ENCODE data around the gene ANP32B.
"Not testable (repeated sequence)": the region's sequence is repeated elsewhere in the genome, so short reads cannot be mapped to it uniquely, and the experiment has no call there.

ANP32B gene

GRCh38 chr9:97963232-97963631, 19.9 kb upstream of the ANP32B start:
- no peak for DNase-seq (ENCODE audit: low read depth)

GRCh38 chr9:97964901-97965300, 18.2 kb upstream of the ANP32B start:
- DNase-seq (ENCODE audit: low read depth): no peak

GRCh38 chr9:97966493-97966892, 16.6 kb upstream of the ANP32B start:
- no peak for DNase-seq (ENCODE audit: low read depth)

GRCh38 chr9:97969014-97969413, 14.1 kb upstream of the ANP32B start:
- DNase-seq (ENCODE audit: low read depth): no peak

GRCh38 chr9:97970165-97970564, 13.0 kb upstream of the ANP32B start:
- DNase-seq (ENCODE audit: low read depth): no peak

GRCh38 chr9:97972753-97973152, 10.4 kb upstream of the ANP32B start:
- DNase-seq (ENCODE audit: low read depth): no peak

- DNase-seq (ENCODE audit: low read depth): no peak
These were observed 7.8 kb upstream of the ANP32B start for GRCh38 chr9:97975376-97975775.

GRCh38 chr9:97976633-97977032, 6.5 kb upstream of the ANP32B start:
- not testable (repeated sequence) for DNase-seq (ENCODE audit: low read depth)

- DNase-seq (ENCODE audit: low read depth): no peak
These were observed 4.6 kb upstream of the ANP32B start for GRCh38 chr9:97978371-97979130.

- DNase-seq (ENCODE audit: low read depth): no peak
These were observed 3.2 kb upstream of the ANP32B start for GRCh38 chr9:97979788-97980478.

- DNase-seq (ENCODE audit: low read depth): no peak
These were observed 2.7 kb upstream of the ANP32B start for GRCh38 chr9:97980479-97980803.

GRCh38 chr9:97980918-97981845, 2.0 kb upstream of the ANP32B start:
- no peak for DNase-seq (ENCODE audit: low read depth)

GRCh38 chr9:97981846-97982682, 1.1 kb upstream of the ANP32B start:
- DNase-seq (ENCODE audit: low read depth): no peak

- DNase-seq (ENCODE audit: low read depth): peak; percentile 37
These were observed 547 bp downstream of the ANP32B start for GRCh38 chr9:97983589-97984187.

- DNase-seq (ENCODE audit: low read depth): peak; percentile 73
These were observed 1.3 kb downstream of the ANP32B start for GRCh38 chr9:97984188-97985057.

GRCh38 chr9:97985058-97985861, 2.1 kb downstream of the ANP32B start:
- DNase-seq (ENCODE audit: low read depth): no peak

GRCh38 chr9:97987487-97987886, 4.3 kb downstream of the ANP32B start:
- no peak for DNase-seq (ENCODE audit: low read depth)

GRCh38 chr9:97990259-97990658, 7.1 kb downstream of the ANP32B start:
- no peak for DNase-seq (ENCODE audit: low read depth)

GRCh38 chr9:97991818-97992217, 8.7 kb downstream of the ANP32B start:
- no peak for DNase-seq (ENCODE audit: low read depth)

- no peak for DNase-seq (ENCODE audit: low read depth)
These were observed 9.1 kb downstream of the ANP32B start for GRCh38 chr9:97992219-97992618.

Measured in activated T-helper 1 cell treated with Interleukin-2 at 50 U/mL for 16 hours (primary cell).